Fibroblast of skin of abdomen (primary cell): Measurements from ENCODE around the gene SCD5.

Experiments
- DNase-seq: peaks from one replicate; pipeline ENCODE4 v3.0.0-alpha.2; 2013

SCD5 gene

GRCh38 chr4:82718162-82718940, 80.2 kb downstream of the SCD5 start:
- DNase-seq: peak; percentile 9

DNA sequence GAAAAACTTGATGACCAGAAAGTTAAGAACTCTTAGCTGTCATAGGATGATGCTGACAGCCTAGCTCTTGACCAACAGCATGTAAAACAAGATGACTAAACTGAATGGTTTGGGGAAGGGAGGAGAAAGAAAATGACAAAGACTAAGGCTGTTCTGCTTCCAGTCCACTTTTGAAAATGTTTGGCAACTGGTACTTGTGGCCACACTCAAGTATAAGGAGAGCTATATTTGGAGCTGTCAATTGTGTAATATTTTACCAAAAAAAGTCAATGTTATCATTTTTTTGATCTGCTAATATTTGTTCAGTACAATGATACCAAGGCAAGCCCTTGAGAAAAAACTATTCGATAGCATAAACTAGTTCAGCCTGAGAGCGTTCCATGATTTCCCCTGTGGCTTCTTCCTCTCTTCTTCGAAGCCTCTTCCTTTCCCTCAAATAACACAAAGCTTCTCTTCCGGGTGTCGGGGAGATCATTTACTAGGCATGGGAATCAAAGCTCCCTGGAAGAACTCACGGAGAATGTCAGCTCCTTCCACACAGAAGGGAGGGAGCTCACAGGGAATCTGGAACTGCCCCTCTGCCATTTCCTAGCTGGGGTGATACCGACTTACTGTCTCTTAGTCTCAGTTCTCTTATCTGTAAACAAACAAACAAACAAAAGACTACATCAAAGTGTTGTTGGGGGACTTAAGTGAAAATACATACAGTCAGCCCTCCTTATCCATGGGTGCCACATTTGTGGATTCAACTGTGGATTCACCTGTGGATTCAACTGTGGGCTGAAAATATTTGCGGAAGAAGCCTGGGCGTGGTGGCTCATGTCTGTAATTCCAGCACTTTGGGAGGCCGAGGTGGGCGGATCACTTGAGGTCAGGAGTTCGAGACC, 82.6 kb downstream of the SCD5 start:
- peak; percentile 44 for DNase-seq

DNA sequence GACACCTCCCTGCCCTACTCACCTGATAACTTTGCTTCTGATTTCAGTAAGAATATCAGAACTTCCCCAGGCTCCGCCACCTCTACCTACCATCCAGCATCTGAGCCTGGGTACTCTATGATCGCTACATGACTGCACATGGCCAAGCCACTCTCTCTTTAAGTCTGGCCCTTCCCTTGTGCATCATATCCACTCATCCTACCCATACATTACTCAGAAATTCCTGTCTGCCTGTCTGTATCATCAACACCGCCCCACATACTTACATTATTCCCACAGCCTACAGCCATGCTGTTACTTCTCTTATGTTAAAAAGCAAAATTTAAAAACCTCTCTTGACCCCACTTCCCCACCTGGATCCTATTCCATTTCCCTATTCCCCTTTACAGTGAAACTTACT, 84.7 kb downstream of the SCD5 start:
- peak; percentile 29 for DNase-seq

- no peak for DNase-seq
These were observed 86.0 kb downstream of the SCD5 start for GRCh38 chr4:82712561-82712960.

DNA sequence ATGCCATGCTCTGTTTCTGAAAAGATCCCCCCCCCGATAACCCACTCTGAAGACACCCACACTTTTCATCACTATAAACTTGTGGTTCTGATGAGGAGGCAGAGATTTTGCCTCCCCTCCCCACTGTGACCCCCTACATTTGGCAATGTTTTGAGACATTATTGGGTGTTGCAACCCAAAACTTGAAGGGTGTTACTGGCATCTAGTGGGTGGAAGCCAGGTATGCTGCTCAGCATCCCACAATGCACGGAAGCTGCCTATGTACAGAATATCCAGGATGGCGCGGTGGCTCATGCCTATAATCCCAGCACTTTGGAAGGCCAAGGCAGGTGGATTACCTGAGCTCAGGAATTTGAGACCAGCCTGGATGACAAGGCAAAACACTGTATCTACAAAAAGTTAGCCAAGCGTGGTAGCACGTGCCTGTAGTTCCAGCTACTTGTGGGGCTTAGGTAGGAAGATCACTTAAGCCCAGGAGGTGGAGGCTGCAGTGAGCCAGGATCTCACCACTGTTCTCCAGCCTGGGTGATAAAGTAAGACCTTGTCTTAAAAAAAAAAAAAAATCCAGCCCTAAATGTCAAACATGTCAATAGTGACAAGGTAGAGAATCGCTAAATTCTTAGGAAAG, 87.3 kb downstream of the SCD5 start:
- DNase-seq: no peak

GRCh38 chr4:82710197-82710929, 88.2 kb downstream of the SCD5 start:
- no peak for DNase-seq

DNA sequence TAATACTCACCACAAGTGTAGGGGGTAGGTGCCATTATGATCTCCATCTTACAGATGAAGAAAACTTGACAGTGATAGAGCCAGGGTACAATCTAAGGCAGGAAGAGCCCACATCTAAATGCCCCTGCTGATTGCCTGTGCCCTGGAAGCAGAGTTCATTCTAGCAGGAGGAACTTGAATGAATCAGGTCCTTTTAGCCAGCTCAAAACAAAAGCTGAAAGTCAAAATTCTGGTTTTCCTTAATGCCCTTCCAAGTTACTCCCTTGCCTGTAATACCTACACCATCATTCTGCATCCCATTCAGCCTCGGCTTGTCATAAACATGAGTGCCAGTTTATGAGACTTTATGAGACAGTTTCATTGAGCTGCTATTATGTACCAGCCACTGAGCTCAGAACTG, 89.6 kb downstream of the SCD5 start:
- no peak for DNase-seq

DNA sequence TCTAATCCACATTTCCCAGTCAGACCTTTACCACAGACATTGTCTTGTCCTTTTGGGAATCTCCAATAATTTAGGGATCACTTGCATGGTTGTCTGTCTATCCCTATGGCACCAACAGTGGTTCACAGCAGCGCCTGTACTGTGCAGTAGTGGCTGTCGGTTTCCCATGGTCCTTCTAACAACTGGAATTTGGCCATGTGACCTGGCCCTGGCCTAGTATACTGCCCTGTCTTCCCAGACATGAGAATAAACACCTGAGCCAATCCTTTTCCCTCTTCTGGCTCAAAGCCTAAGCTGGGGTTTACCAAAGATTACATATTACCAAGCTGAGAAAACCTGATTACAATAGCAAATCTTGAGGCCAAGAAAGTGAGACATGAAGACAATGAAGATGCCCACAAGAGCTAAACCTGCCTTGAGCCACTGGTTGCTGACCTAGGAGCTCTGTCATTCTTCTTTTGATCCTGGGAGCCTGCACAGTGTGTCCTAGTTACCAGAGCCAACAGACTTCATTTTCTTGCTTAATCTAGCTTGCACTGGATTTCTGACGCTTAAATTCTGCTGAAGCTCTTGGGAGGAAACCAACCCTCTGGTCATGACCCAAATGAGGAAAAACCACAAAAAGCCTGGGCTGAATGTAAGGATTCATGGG, 92.1 kb downstream of the SCD5 start:
- peak; percentile 5 for DNase-seq

DNA sequence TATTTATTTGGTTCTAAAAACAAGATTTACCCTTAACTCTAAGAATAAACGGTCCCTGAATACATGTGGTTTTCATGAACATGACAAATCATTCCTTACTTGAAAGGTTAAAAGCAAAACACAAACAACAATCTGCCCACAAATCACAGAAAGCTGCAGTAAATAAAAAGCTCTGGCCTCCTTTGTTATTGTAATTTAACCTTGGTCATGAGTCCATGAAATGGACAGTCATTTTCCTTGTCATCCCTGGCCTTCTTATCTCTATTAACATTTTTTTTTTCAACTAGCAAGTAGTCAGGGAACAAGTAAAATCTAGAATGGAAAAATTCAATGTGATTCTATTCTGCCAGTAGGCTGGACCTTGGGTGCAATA, 92.7 kb downstream of the SCD5 start:
- no peak for DNase-seq

DNA sequence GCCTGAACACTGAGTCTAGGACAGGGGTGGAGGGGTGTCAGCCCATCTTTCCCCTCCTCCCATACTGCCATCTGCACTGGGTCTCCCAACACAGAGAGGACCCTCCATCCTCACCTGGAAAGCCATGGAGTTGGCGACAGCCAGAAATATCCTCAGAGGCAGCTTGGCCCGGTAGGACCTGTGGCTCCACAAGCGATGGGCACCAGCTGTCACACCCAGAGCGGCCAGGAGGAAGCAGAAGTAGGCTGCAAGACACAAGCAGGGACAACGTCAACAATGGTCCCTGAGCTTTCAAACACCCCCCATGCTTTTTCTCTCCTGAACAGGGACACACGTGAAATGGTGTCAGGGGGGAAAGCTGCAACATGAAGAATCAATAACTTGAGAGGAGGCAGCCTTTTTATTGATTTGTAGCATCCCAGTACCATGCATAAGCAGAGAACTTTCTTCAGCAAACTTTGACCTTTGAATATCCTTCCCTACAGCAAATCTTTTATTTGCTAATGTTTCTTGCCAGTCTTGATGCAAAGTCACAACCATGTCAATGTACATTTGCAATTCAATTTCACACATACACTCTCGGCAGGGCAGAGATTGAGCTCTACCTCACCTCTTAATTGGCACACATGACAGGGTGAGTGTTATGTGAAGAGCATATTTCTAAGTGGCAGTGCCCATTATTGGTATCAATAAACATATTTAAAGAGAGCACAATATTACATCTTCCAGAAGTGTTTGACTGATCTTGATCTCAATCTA, 93.2 kb downstream of the SCD5 start:
- DNase-seq: no peak

GRCh38 chr4:82704156-82704555, 94.4 kb downstream of the SCD5 start:
- no peak for DNase-seq

- DNase-seq: no peak
These were observed 100.2 kb downstream of the SCD5 start for GRCh38 chr4:82698412-82698811.

DNA sequence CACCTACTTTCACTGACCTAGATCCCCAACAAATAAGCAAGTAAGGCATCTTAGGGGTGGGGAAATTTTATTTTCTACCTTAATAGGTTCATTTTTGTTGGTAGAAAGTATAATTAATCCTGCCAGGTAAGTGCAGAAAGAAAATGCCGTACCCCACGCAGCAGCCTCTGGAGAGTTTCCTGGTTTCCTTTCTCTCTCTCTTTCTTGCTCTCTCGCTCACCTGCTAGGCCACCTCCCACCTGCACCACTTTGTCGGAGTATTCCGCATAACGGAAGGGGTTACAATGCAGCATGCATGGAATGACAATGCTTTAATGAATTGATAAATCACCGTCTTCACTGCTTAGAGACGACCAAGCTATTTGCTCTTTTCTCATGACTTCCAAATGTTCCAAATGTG, 101.0 kb downstream of the SCD5 start:
- no peak for DNase-seq

DNA sequence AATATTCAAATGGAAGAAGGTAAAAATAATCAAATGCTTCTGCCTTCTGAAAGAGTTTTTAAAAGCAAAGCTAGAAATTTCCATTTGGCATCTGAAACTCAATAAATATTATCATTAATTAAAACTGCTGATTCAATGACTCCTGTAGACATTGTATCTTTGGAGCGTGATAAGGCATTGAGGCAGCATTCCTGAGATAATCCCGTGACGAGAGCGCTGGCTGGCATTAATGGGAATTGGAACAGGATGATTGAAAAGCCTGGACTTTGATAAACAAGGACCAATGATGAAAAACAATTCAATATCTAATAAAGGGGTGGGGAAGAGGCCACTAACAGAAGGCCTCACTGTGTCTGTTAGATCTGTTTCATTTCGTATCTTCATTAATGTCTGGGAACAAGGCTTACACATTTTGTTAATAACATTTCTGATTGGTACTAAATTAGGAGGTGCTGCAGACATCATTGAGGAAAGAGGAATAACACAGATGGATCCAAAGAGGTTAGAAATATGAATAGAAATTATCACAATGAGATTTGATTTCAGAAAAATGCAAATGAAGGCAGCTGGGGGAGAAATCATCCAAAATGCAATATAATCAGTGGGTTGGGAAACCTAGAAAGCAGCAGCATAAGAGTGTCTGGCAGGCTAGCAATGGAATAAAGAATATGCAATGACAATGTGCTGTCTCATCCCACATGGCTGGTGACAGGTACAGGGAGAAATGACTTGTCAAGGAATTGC, 102.3 kb downstream of the SCD5 start:
- no peak for DNase-seq

- no peak for DNase-seq
These were observed 103.7 kb downstream of the SCD5 start for GRCh38 chr4:82694892-82695291.

- DNase-seq: no peak
These were observed 104.5 kb downstream of the SCD5 start for GRCh38 chr4:82694046-82694445.

GRCh38 chr4:82692101-82692780, 106.4 kb downstream of the SCD5 start:
- DNase-seq: no peak

DNA sequence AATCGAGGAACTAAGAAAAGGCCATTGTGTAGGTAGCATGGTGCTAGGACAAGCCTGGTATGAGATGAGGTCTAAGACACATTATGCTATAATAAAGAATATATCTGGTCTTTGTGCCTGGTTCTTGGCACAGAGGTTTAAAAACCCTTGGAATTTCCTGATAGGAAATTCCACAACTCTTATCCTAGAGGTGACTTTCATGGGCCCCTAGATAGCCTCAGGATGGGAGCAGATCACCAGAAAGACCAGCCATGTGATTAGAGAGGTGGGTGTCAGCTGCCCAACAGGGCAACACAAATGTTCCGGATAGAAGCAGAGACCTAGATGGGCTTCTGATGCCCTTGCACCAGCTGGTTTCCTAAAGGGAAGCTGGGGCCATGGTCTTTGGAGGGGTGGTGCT, 107.2 kb downstream of the SCD5 start:
- DNase-seq: no peak

- no peak for DNase-seq
These were observed 110.4 kb downstream of the SCD5 start for GRCh38 chr4:82688091-82688795.
